DOHH2 (cell line): Measurements from ENCODE around the gene SIVA1.

Source experiments
- H3F3A ChIP-seq: fragments of 200-600 bp; sonication (generic), shearing (Covaris generic); 2 replicates; pipeline ENCODE4 v1.6.0; 2016; ENCODE audit warnings: antibody characterized with exemption, mild to moderate bottlenecking; ENCODE audit not compliant: control insufficient read depth, insufficient read depth
- H3K27ac ChIP-seq: fragments of 200-600 bp; sonication (generic); 2 replicates; pipeline ENCODE4 v1.5.1; 2014; ENCODE audit warnings: low read depth, mild to moderate bottlenecking, low read length, moderate library complexity
- H3K27me3 ChIP-seq: fragments of 200-600 bp; sonication (generic); 2 replicates; pipeline ENCODE4 v1.6.1; 2014; ENCODE audit warnings: mild to moderate bottlenecking, low read length, mixed read lengths; ENCODE audit not compliant: control insufficient read depth
- H3K36me3 ChIP-seq: fragments of 200-600 bp; sonication (generic); 2 replicates; pipeline ENCODE4 v1.6.1; 2014; ENCODE audit warnings: mild to moderate bottlenecking, low read length, moderate library complexity, mixed read lengths; ENCODE audit not compliant: control insufficient read depth
- H3K4me1 ChIP-seq: fragments of 200-600 bp; sonication (generic); 2 replicates; pipeline ENCODE4 v1.6.1; 2014; ENCODE audit warnings: mild to moderate bottlenecking, low read length, mixed read lengths; ENCODE audit not compliant: control insufficient read depth
- H3K4me2 ChIP-seq: fragments of 200-600 bp; sonication (generic); 2 replicates; pipeline ENCODE4 v1.6.0; 2014; ENCODE audit warnings: mild to moderate bottlenecking, low read length, moderate library complexity
- H3K4me3 ChIP-seq: fragments of 200-600 bp; sonication (generic); 2 replicates; pipeline ENCODE4 v1.5.1; 2014; ENCODE audit warnings: mild to moderate bottlenecking, low read length, mixed read lengths
- H3K79me2 ChIP-seq: fragments of 200-600 bp; sonication (generic); 2 replicates; pipeline ENCODE4 v1.6.1; 2014; ENCODE audit warnings: mild to moderate bottlenecking, low read length, mixed read lengths; ENCODE audit not compliant: control insufficient read depth
- H3K9me2 ChIP-seq: fragments of 200-600 bp; sonication (generic); replicated peaks from 2 replicates; pipeline ENCODE4 v1.6.1; 2014; ENCODE audit warnings: mild to moderate bottlenecking, low read length, mixed read lengths; ENCODE audit not compliant: control insufficient read depth
- H3K9me3 ChIP-seq: fragments of 200-600 bp; sonication (generic); 2 replicates; pipeline ENCODE4 v1.6.1; 2014; ENCODE audit warnings: antibody characterized with exemption, low read length, mixed read lengths; ENCODE audit not compliant: control insufficient read depth, insufficient read depth
- H4K20me1 ChIP-seq: fragments of 200-600 bp; sonication (generic); 2 replicates; pipeline ENCODE4 v1.6.0; 2014; ENCODE audit warnings: low read depth, mild to moderate bottlenecking, antibody characterized with exemption, low read length, moderate library complexity; ENCODE audit not compliant: control insufficient read depth, insufficient read depth
- EZH2phosphoT487 ChIP-seq: fragments of 200-600 bp; sonication (generic); IDR thresholded peaks from 2 replicates; pipeline ENCODE4 v1.6.1; 2017; ENCODE audit warnings: borderline replicate concordance, mild to moderate bottlenecking, antibody characterized with exemption, low read length, moderate library complexity, mixed read lengths
- TF ChIP-seq, protein P1 (sequence below): fragments of 200-600 bp; sonication (generic); IDR thresholded peaks from one replicate; pipeline ENCODE4 v1.5.1; 2014; ENCODE audit warnings: antibody characterized with exemption, mild to moderate bottlenecking, low read depth, low read length; ENCODE audit not compliant: poor library complexity, severe bottlenecking

The SIVA1 gene

DNA sequence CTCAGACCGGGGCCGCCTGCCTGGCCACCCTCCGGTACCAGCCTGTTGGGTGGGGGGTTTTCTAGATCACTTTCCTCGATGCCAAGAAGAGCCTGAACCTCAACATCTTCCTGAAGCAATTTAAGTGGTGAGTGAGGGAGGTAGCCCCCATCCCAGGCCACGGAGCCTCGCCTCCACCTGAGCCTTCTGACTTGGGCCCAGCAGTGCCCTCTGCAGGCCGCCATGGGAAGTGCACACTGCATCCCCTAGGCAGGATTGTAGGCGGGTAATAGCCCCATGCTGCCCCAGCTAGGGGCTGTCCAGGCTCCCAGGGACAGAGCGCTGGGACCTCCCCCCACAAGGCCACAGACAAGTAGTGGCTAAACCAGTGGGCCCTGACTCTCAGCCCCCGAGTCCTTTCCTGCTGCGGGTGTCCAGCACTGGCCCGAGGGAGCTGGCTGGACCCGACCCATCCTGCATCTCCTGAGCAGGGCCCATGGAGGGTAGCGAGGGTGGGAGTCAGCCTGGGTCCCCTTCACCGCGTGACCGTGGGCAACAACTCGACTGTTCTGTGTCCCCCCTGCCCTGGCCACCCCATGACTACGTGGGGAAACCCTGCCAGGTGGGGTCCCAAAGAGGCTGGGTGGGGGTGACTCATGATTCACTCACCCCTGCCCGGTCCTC lies 44.2 kb upstream of the SIVA1 start:
- Histone ChIP-seq H4K20me1 (no peaks in the 10 kb centered on the region), H3K4me2 (no peak overlapping the region), H3K4me1 (no peaks in the 10 kb centered on the region), H3F3A (no peaks in the 10 kb centered on the region), H3K36me3 (peaks cover 20% of the 10 kb centered on the region), H3K27ac (no peak overlapping the region), H3K79me2 (no peaks in the 10 kb centered on the region), H3K27me3 (no peaks in the 10 kb centered on the region), H3K9me2 (no peaks in the 10 kb centered on the region), H3K9me3 (no peaks in the 10 kb centered on the region), H3K4me3 (no peak overlapping the region)
- TF ChIP-seq, protein P1, sequence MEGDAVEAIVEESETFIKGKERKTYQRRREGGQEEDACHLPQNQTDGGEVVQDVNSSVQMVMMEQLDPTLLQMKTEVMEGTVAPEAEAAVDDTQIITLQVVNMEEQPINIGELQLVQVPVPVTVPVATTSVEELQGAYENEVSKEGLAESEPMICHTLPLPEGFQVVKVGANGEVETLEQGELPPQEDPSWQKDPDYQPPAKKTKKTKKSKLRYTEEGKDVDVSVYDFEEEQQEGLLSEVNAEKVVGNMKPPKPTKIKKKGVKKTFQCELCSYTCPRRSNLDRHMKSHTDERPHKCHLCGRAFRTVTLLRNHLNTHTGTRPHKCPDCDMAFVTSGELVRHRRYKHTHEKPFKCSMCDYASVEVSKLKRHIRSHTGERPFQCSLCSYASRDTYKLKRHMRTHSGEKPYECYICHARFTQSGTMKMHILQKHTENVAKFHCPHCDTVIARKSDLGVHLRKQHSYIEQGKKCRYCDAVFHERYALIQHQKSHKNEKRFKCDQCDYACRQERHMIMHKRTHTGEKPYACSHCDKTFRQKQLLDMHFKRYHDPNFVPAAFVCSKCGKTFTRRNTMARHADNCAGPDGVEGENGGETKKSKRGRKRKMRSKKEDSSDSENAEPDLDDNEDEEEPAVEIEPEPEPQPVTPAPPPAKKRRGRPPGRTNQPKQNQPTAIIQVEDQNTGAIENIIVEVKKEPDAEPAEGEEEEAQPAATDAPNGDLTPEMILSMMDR, result peak; percentile 95
- TF ChIP-seq EZH2phosphoT487, result no peak

DNA sequence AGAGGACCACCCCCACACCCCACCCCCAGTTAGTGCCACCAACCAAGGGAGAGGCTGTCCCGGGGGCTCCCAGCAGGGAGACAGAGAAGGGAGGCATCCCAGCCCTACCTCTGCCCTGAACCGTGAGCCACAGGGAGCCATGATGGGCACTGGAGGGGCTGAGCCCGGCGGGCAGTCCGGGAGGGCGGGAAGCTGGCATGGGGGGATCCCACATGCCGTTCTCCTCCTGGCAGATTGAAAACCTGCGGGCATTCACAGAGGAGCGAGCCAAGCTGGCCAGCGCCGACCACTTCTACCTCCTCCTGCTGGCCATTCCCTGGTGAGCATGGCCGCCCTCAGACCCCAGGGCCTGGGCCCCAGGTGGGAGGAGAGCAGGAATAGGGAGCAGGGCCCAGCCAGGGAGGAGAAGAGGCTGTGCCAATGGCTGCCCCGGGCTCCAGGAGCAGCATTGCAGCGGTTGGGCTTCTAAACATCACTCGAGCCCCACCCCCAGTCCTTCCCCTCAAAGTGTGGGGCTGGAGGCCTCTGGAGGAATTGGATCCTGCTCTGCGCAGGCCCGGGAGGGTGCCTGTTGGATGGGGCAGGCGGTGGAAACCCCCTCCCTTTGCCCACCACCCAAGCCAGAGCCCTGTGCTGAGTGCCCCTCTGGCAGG lies 43.4 kb upstream of the SIVA1 start:
- Histone ChIP-seq H3K79me2 (no peaks in the 10 kb centered on the region), H3K27ac (no peak overlapping the region), H3K4me3 (no peak overlapping the region), H3K27me3 (no peaks in the 10 kb centered on the region), H3K4me1 (no peaks in the 10 kb centered on the region), H3K9me3 (no peaks in the 10 kb centered on the region), H3K36me3 (peaks cover 15% of the 10 kb centered on the region), H4K20me1 (no peaks in the 10 kb centered on the region), H3F3A (no peaks in the 10 kb centered on the region), H3K4me2 (no peak overlapping the region), H3K9me2 (no peaks in the 10 kb centered on the region)
- TF ChIP-seq, protein P1, result no peak
- no peak for TF ChIP-seq EZH2phosphoT487

DNA sequence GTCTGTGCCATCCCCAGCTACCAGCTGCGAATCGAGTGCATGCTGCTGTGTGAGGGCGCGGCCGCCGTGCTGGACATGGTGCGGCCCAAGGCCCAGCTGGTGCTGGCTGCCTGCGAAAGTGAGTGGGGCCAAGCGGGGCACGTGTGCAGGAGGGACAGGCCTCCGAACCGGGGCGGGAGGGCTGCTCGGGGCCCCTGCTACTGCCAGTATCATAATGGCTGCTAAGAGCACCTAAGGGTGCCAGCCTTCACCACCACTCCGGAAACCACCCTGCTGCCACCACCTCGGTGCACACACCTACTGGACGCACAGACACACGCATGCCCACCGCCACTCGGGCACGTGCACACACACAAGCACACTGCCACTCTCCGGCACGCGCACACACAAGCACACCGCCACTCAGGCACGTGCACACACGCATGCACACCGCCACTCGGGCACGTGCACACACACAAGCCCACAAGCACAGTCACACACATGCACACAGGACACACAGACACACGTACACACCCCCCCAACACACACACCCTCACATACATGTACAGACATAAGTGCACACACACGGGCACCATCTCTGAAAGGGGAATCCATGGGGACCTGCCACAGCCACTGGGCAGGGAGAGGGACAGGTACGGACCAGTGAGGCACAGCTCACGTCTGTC lies 42.7 kb upstream of the SIVA1 start:
- no peak for TF ChIP-seq EZH2phosphoT487
- TF ChIP-seq, protein P1, result no peak
- H3K36me3 ChIP-seq, result peaks cover 16% of the 10 kb centered on the region; the same call in 1 of the 2 replicates
- no peaks in the 10 kb centered on the region for H3K79me2 ChIP-seq

More for the DNA sequence above, 42.7 kb upstream of the SIVA1 start:
- no peaks in the 10 kb centered on the region for H4K20me1 ChIP-seq
- no peak overlapping the region for H3K27ac ChIP-seq
- no peaks in the 10 kb centered on the region for H3F3A ChIP-seq
- H3K4me2 ChIP-seq, result no peak overlapping the region
- H3K4me3 ChIP-seq, result no peak overlapping the region
- H3K4me1 ChIP-seq, result no peaks in the 10 kb centered on the region
- no peaks in the 10 kb centered on the region for H3K9me3 ChIP-seq
- no peaks in the 10 kb centered on the region for H3K9me2 ChIP-seq
- H3K27me3 ChIP-seq, result no peaks in the 10 kb centered on the region
